ENCODE measurements around the gene ALPI.

The ALPI gene

DNA sequence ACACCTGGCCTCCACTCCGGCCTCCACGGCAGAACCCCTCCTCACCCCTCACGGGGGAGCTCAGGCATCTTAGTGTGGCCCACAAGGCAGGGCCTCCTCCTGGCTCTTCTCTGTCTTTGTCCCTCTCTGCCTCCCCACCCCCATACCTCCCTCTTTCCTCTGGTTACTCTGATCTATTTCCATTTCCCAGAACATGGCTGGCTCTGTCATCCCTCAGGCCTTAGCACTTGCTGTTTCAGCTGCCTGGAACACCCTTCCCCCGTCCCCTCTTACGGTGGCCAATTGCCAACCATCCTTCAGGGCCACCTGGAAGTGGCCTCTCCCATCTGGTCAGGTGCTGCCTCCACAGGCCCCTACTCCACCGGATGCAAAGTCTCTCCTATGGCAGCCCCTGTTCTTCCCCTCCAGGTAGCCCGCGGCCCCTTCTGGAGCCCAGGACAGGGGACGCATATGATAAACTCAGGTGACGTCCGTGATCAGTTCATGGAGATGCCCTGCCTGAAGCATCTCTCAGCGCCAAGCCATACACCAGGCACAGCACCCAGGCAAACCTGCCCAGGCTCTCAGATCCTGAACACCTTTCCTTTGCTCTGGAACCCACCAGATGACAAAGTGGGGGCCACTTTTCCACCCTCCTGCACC, 35.3 kb downstream of the ALPI start:
- TF ChIP-seq TOX (CRISPR knock-in tag; IDR thresholded peaks at IDR 0.05; ENCODE audit: borderline replicate concordance) = no peak
- no peak for TF ChIP-seq ZFP30 (CRISPR knock-in tag; IDR thresholded peaks at IDR 0.05)
- TF ChIP-seq PATZ1 (CRISPR knock-in tag; IDR thresholded peaks at IDR 0.05; ENCODE audit: borderline replicate concordance) = no peak
- no peak for TF ChIP-seq ZNF565 (CRISPR knock-in tag; conservative IDR thresholded peaks at IDR 0.05; ENCODE audit: low read depth)
- no peak for TF ChIP-seq ARNTL (CRISPR knock-in tag; IDR thresholded peaks at IDR 0.05; ENCODE audit: borderline replicate concordance, low read depth)
- no peak for TF ChIP-seq TCF4 (CRISPR knock-in tag; IDR thresholded peaks at IDR 0.05; ENCODE audit: borderline replicate concordance)
- no peak for TF ChIP-seq CREB5 (CRISPR knock-in tag; IDR thresholded peaks at IDR 0.05; ENCODE audit: low read depth)
- no peak for TF ChIP-seq BACH2 (CRISPR knock-in tag; IDR thresholded peaks at IDR 0.05; ENCODE audit: borderline replicate concordance)
- TF ChIP-seq ZC3H10 (CRISPR knock-in tag; IDR thresholded peaks at IDR 0.05) = no peak
- no peak for TF ChIP-seq PPARA (CRISPR knock-in tag; IDR thresholded peaks at IDR 0.05; ENCODE audit: borderline replicate concordance)
- TF ChIP-seq CSDC2 (CRISPR knock-in tag; IDR thresholded peaks at IDR 0.05) = no peak
- TF ChIP-seq, protein P1, sequence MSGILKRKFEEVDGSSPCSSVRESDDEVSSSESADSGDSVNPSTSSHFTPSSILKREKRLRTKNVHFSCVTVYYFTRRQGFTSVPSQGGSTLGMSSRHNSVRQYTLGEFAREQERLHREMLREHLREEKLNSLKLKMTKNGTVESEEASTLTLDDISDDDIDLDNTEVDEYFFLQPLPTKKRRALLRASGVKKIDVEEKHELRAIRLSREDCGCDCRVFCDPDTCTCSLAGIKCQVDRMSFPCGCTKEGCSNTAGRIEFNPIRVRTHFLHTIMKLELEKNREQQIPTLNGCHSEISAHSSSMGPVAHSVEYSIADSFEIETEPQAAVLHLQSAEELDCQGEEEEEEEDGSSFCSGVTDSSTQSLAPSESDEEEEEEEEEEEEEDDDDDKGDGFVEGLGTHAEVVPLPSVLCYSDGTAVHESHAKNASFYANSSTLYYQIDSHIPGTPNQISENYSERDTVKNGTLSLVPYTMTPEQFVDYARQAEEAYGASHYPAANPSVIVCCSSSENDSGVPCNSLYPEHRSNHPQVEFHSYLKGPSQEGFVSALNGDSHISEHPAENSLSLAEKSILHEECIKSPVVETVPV (CRISPR knock-in tag; IDR thresholded peaks at IDR 0.05) = no peak
- TF ChIP-seq ZFP3 (CRISPR knock-in tag; IDR thresholded peaks at IDR 0.05) = no peak
- TF ChIP-seq OSR1 (CRISPR knock-in tag; IDR thresholded peaks at IDR 0.05) = no peak
- TF ChIP-seq ESRRG (CRISPR knock-in tag; IDR thresholded peaks at IDR 0.05) = no peak
- no peak for TF ChIP-seq ZNF8 (CRISPR knock-in tag; IDR thresholded peaks at IDR 0.05)
- TF ChIP-seq GLIS3 (CRISPR knock-in tag; IDR thresholded peaks at IDR 0.05) = no peak
- no peak for ATAC-seq

- TF ChIP-seq ZC3H10 (CRISPR knock-in tag; IDR thresholded peaks at IDR 0.05) (no peak), CSDC2 (CRISPR knock-in tag; IDR thresholded peaks at IDR 0.05) (no peak), CREB5 (CRISPR knock-in tag; IDR thresholded peaks at IDR 0.05; ENCODE audit: low read depth) (no peak), ESRRG (CRISPR knock-in tag; IDR thresholded peaks at IDR 0.05) (no peak), TSHZ2 (CRISPR knock-in tag; IDR thresholded peaks at IDR 0.05) (no peak), ZNF8 (CRISPR knock-in tag; IDR thresholded peaks at IDR 0.05) (no peak), TOX (CRISPR knock-in tag; IDR thresholded peaks at IDR 0.05; ENCODE audit: borderline replicate concordance) (no peak)
- ATAC-seq = no peak
These were observed 36.4 kb downstream of the ALPI start for GRCh38 chr2:232492236-232492848.

DNA sequence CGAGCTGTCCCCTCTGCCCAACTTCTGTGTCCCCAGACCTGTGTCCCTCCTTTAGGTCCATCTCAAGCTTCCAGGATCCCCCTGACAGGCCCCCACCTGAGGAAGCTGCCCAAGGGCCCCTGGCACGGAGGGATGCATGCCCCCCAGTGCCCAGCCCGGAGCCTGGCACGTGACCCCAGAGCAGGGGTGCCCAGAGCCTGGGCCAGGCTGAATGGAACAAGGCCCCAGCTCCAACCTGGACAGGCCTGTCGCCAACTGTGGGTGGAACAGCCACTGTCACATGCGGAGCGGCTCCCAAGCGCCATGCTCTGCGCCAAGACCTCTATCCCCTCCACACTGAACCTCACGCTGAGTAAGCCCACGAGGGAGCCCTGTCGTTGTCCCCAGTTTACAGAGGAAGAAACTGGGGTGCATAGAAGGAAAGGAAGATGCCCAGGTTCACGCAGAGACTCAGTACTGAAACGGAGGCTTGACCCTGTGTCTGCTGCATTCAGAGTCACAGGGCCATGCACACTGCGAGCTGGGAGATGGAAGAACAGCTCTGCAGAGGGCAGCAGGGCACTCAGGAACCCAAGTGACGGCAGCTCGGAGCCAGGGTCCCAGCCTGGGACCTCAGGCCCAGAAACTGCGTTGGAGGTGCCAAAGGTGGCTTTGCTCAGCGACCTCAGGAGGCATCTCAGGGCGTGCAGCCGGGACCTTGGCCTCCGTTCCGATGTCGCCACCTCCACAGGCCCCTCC, 37.2 kb downstream of the ALPI start:
- ATAC-seq = no peak
- TF ChIP-seq ESRRG (CRISPR knock-in tag; IDR thresholded peaks at IDR 0.05) = no peak
- TF ChIP-seq CSDC2 (CRISPR knock-in tag; IDR thresholded peaks at IDR 0.05) = no peak
- no peak for TF ChIP-seq PATZ1 (CRISPR knock-in tag; IDR thresholded peaks at IDR 0.05; ENCODE audit: borderline replicate concordance)
- TF ChIP-seq ZC3H10 (CRISPR knock-in tag; IDR thresholded peaks at IDR 0.05) = no peak
- TF ChIP-seq TCF4 (CRISPR knock-in tag; IDR thresholded peaks at IDR 0.05; ENCODE audit: borderline replicate concordance) = no peak
- TF ChIP-seq GLIS3 (CRISPR knock-in tag; IDR thresholded peaks at IDR 0.05) = no peak
- no peak for TF ChIP-seq POU6F1 (CRISPR knock-in tag; IDR thresholded peaks at IDR 0.05; ENCODE audit: borderline replicate concordance, low read depth)
- TF ChIP-seq RARB (CRISPR knock-in tag; IDR thresholded peaks at IDR 0.05) = no peak
- TF ChIP-seq CREB5 (CRISPR knock-in tag; IDR thresholded peaks at IDR 0.05; ENCODE audit: low read depth) = no peak
- no peak for TF ChIP-seq BACH2 (CRISPR knock-in tag; IDR thresholded peaks at IDR 0.05; ENCODE audit: borderline replicate concordance)
- no peak for TF ChIP-seq ARNTL (CRISPR knock-in tag; IDR thresholded peaks at IDR 0.05; ENCODE audit: borderline replicate concordance, low read depth)
